Nephron progenitor cell (in vitro differentiated cells): ENCODE measurements around the gene CACNA1D.

Experiments used
- DNase-seq: peaks from one replicate; pipeline ENCODE4 v3.0.0; 2021
- H3K27ac Mint-ChIP-seq: 2 replicates; pipeline ENCODE4 v1.8.0; 2021; ENCODE audit warnings: mild to moderate bottlenecking, moderate library complexity, mixed read lengths
- H3K27me3 Mint-ChIP-seq: 2 replicates; pipeline ENCODE4 v1.8.0; 2021; ENCODE audit warnings: mild to moderate bottlenecking, low read depth, mixed read lengths; ENCODE audit not compliant: poor library complexity
- H3K36me3 Mint-ChIP-seq: 2 replicates; pipeline ENCODE4 v1.8.0; 2021; ENCODE audit warnings: low read depth, mixed read lengths
- H3K4me1 Mint-ChIP-seq: 2 replicates; pipeline ENCODE4 v1.8.0; 2021; ENCODE audit warnings: mixed read lengths
- H3K4me3 Mint-ChIP-seq: 2 replicates; pipeline ENCODE4 v1.8.0; 2021; ENCODE audit warnings: mild to moderate bottlenecking, moderate library complexity, mixed read lengths
- H3K9me3 Mint-ChIP-seq: 2 replicates; pipeline ENCODE4 v1.8.0; 2021; ENCODE audit warnings: mild to moderate bottlenecking, moderate library complexity, mixed read lengths
- TF ChIP-seq, protein P1 (sequence below): fragments of 200-600 bp; sonication (generic); IDR thresholded peaks from 2 replicates; pipeline ENCODE4 v1.5.0; 2021; ENCODE audit warnings: antibody characterized with exemption

CACNA1D gene

DNA sequence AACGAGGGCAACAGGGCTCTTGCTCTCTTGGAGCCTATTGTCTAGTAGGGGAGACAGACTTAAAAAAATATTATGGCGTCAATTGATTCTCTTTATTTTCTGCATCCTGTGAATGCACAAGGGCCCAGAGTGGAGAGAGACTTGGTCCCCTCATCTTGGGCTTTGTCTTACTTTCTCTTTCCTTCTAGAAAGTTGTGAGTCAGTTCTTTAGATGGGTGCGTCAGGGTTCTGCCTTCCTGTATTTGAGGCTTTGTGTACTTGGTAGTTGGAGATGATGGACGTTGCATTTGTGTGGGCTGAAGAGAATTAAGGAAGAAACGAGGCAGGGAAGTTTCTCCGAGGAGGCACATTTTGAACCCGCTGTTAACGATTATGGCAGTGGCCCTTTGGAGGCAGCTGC is 52.9 kb downstream of the CACNA1D start:
- DNase-seq: no peak
- peaks cover 32% of the 10 kb centered on the region for H3K4me1 Mint-ChIP-seq
- TF ChIP-seq, protein P1, sequence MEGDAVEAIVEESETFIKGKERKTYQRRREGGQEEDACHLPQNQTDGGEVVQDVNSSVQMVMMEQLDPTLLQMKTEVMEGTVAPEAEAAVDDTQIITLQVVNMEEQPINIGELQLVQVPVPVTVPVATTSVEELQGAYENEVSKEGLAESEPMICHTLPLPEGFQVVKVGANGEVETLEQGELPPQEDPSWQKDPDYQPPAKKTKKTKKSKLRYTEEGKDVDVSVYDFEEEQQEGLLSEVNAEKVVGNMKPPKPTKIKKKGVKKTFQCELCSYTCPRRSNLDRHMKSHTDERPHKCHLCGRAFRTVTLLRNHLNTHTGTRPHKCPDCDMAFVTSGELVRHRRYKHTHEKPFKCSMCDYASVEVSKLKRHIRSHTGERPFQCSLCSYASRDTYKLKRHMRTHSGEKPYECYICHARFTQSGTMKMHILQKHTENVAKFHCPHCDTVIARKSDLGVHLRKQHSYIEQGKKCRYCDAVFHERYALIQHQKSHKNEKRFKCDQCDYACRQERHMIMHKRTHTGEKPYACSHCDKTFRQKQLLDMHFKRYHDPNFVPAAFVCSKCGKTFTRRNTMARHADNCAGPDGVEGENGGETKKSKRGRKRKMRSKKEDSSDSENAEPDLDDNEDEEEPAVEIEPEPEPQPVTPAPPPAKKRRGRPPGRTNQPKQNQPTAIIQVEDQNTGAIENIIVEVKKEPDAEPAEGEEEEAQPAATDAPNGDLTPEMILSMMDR: no peak
- no peak overlapping the region for H3K27ac Mint-ChIP-seq
- H3K36me3 Mint-ChIP-seq: no peaks in the 10 kb centered on the region
- no peaks in the 10 kb centered on the region for H3K9me3 Mint-ChIP-seq
- peaks cover 7% of the 10 kb centered on the region for H3K27me3 Mint-ChIP-seq
- no peak overlapping the region for H3K4me3 Mint-ChIP-seq

DNA sequence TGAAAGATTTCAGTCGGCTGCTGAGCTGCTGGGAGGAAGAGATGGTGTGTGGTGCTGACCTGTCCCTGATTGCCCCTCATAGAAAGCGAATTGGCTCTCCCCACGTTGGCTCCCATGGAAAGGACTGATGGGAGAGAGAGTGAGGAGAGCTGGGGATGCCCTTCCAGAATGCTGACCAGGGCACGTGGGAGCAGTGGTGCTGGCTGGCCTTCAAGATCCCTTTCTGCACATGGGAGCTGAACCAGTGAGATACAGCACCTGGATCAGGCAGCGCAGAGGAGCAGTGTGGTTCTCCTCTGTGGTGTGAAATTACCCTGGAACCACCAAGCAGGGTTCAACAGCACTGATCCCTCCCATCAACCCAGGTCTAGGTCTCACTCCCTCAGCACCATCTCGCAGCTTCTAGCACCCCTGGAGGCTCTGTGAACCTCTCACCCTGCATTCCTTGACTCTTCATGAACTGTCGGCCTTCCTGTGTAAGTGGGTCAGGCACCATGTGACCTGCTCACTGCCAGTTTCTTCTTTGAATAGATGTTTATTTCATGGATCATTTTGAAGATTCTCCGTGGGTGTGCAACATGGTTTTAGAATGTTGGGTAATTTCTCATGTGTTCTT is 55.7 kb downstream of the CACNA1D start:
- Mint-ChIP-seq H3K36me3 (no peaks in the 10 kb centered on the region), H3K9me3 (no peaks in the 10 kb centered on the region), H3K4me3 (no peak overlapping the region), H3K27ac (no peak overlapping the region), H3K27me3 (peaks cover 10% of the 10 kb centered on the region), H3K4me1 (peaks cover 28% of the 10 kb centered on the region)
- TF ChIP-seq, protein P1: no peak
- DNase-seq: no peak

DNA sequence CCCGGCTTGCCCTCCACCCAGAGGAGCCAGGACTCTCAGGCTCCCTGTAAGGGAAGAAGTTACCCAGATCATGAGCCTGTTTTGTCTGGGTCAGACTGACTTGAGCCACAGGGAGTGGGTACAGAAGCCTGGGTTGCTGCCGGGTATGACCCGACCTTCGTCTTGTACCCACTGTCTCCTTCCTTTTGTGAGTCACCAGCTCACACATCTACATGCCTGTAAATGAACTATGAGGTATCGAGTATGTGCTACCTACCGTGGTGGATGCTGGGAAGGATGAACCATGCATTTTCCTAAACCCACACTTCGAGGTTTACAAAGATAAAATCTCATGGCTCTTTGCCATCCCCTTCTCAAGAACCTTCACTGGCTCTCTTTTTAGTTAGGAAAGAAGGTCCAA is 56.9 kb downstream of the CACNA1D start:
- no peak for DNase-seq
- Mint-ChIP-seq H3K36me3 (no peaks in the 10 kb centered on the region), H3K27ac (no peak overlapping the region), H3K4me3 (no peak overlapping the region), H3K27me3 (peaks cover 13% of the 10 kb centered on the region), H3K4me1 (peaks cover 16% of the 10 kb centered on the region), H3K9me3 (no peaks in the 10 kb centered on the region)
- TF ChIP-seq, protein P1: no peak

DNA sequence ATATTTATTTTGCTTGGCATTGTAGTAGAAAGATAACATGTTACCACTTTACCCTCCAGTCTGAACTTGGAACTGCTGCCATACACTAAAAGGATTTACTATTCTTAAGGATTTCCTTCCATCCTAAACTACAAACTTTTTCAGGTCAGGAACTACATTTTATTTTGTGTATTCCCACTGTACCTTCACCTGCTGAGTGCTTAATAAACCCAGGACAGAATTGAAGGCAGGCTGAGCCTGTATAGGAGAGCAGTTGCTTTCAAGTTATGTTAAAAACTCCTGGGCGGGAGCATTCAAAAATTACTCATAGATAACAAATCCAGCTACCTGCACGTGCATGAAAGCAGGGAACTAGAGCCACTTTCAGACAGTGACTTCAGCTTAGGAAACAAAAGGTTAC is 58.3 kb downstream of the CACNA1D start:
- Mint-ChIP-seq H3K4me3 (no peak overlapping the region), H3K27ac (no peak overlapping the region), H3K9me3 (peaks cover 3% of the 10 kb centered on the region), H3K4me1 (peaks cover 10% of the 10 kb centered on the region), H3K27me3 (peaks cover 13% of the 10 kb centered on the region), H3K36me3 (no peaks in the 10 kb centered on the region)
- TF ChIP-seq, protein P1: no peak
- no peak for DNase-seq

DNA sequence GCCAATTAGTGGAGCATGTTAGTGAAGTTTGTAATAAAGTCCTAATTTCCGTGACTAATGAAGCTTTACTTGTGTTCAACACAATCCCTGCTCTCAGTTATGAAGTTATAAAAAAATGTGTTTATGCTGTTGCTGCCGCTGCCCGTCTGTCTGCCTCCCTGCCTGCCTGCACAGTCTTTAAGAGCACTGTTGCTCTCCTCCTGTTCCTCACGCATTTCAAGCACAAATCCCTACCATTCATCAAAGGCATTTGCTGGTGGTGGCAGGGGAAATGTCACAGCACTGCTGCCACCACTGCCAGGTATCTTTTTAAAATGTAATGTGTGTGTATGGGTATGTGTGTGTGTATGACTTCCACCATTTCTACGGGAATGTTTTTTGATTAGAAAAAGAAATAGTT is 58.8 kb downstream of the CACNA1D start:
- peaks cover 6% of the 10 kb centered on the region for H3K9me3 Mint-ChIP-seq
- TF ChIP-seq, protein P1: no peak
- H3K27me3 Mint-ChIP-seq: peaks cover 13% of the 10 kb centered on the region
- H3K36me3 Mint-ChIP-seq: no peaks in the 10 kb centered on the region
- H3K4me3 Mint-ChIP-seq: no peak overlapping the region
- no peak overlapping the region for H3K27ac Mint-ChIP-seq
- peaks cover 10% of the 10 kb centered on the region for H3K4me1 Mint-ChIP-seq
- no peak for DNase-seq

DNA sequence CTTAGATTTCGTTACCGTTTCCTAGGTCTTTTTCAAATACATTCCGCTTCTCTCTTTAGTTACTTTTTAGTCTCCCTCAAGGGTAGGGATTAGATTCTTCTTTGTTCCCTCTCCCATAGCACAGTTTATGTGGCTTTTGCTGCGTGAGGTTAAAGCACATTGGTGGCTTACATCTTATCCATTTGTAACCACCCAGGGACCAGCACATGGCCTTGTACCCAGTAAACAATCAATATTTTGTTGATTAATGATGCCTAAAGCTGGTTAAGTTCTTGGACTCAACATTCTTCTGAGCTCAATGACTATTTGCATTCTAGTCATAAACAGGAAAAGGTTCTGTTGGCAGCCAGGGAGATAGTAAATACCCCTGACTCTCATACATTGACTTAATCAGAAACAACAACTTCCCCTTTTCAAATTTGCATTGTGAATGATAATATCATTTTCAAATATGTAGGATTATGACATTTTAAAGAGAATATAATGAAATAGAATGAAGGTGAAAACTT is 60.2 kb downstream of the CACNA1D start:
- H3K27me3 Mint-ChIP-seq: peaks cover 13% of the 10 kb centered on the region
- TF ChIP-seq, protein P1: no peak
- H3K27ac Mint-ChIP-seq: no peak overlapping the region
- H3K4me1 Mint-ChIP-seq: peaks cover 10% of the 10 kb centered on the region
- peaks cover 20% of the 10 kb centered on the region for H3K9me3 Mint-ChIP-seq
- no peak for DNase-seq
- no peaks in the 10 kb centered on the region for H3K36me3 Mint-ChIP-seq
- H3K4me3 Mint-ChIP-seq: no peak overlapping the region
